HG02943 (cell line): ENCODE measurements around the gene BASP1.
"Not testable (repeated sequence)": the region's sequence is repeated elsewhere in the genome, so short reads cannot be mapped to it uniquely, and the experiment has no call there.

Experiments used
- ATAC-seq: cut with Tn5 transposase; IDR thresholded peaks from one replicate; pipeline ENCODE4 v1.9.1; 2021; ENCODE audit warnings: mild to moderate bottlenecking, low read depth, moderate library complexity; ENCODE audit not compliant: unreplicated experiment

Gene BASP1

DNA sequence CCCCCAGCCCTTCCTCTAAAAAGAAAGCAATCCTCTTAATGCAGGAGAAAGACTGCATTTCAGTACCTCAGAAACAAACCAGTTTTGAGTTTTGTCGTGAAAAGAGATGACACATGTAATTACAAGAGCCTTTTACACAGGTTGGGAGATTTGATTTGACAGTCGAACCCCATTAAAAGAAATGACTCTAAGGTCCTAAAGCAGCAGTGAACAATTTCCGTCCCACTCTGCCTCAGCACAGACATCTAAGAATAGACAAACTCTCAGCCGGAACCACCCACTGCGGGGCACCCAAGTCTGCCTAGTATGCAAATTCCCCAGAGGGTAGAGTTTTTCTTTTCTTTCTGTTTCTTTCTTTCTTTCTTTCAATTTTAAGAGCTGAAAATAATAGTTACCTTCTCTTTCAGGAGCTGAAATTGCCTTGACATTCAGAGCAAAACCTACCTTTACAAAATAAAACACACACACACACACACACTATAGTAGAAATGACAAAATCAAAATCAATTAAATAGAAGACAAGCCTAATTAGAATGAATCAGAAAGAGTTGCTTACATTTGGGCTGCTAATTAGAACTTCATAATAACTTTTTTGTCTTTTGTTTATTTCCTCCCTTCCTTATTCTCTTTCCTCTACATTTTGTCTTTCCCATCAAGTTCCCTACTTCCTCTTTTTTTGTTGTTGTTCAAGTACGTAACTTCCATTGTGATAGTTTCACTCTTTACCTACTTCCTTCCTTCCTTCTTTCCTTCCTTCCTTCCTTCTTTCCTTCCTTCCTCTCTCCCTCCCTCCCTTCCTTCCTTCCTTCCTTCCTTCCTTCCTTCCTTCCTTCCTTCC, 65.1 kb downstream of the BASP1 start:
- peak; percentile 97 for ATAC-seq

- no peak for ATAC-seq
Observed at GRCh38 chr5:17283121-17283415, 65.6 kb downstream of the BASP1 start.

DNA sequence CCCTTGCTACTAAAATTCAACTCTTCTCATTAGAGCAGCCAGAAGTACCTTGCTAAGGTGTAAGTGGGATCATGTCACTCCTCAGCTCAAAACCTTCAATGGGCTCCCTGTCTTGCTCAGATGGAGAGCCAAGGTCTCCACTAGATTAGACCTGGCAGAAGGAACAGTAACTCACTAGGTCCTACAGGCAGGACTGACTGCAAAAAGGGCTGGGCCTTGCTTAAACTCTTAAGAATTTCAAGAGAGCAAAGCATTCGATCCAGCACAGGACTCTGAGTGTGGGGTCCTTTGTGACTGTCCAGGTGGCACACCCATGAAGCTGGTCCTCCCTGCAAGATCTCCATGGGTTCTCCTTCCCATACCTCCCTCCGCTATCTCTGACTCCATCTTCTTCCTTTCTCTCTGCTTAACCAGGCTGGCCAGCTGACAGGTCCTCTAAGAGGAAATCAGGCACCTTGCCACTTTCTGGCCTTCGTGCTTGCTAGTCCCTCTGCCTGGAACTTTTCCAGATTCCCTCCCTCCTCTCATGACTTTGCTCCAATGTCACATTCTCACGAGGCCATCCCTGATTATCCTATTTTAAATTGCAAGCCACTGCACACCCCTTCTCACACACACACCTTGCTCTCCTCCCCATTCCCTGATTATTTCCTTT, 70.2 kb downstream of the BASP1 start:
- no peak for ATAC-seq

GRCh38 chr5:17288570-17288969, 71.1 kb downstream of the BASP1 start:
- no peak for ATAC-seq

- ATAC-seq, result no peak
Observed at GRCh38 chr5:17289681-17290539, 72.5 kb downstream of the BASP1 start.

GRCh38 chr5:17290540-17290974, 73.1 kb downstream of the BASP1 start:
- ATAC-seq, result no peak

DNA sequence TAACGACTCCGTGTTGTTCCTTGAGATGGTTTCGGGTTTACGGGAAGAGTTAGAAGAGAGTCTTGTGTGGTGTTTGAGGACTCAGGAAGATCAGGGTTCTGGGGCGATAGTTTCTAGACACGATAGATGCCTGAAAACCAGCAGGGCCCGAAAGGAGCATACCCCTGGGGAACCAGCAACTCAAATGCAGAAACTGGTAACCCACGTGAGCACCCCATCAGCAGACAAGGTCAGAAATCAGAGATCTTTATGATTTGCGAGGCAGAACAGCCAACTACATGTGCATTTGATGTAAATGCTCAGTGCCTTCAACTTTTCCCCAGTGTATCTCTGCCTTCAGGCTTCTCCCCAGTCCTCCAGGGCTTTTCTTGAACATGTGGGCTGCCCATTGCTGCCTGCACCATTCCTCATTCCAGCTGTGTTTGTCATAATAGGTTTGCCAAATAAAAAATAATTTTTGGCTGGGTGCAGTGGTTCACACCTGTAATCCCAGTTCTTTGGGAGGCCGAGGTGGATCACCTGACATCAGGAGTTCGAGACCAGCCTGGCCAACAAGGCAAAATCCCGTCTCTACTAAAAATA, 75.1 kb downstream of the BASP1 start:
- no peak for ATAC-seq

DNA sequence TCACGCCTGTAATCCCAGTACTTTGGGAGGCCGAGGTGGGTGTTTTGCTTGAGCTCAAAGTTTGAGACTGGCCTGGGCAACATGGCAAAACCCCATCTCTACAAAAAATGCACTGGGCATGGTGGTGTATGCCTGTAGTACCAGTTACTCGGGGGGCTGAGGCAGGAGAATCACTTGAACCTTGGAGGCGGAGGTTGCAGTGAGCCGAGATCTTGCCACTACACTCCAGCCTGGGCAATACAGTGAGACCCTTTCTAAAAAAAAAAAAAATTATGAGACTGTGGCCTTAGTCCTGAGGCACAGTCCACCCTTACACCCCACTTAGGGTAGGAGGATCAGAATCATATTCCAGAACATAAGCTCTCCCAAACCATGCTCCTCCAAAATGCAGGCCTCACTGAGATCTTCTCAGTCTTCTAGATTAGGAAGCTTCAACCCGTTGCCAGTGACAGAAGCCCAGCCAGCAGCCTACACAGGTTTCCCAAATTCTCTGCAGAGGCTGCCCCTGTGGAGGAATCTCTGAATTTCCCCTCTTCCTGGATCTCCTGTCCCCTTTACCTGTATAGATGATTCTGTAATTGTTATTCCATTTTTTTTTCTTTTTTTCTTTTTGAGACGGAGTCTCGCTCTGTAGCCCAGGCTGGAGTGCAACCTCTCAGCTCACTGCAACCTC, 77.3 kb downstream of the BASP1 start:
- no peak for ATAC-seq

- no peak for ATAC-seq
Observed at GRCh38 chr5:17295671-17296070, 78.2 kb downstream of the BASP1 start.

DNA sequence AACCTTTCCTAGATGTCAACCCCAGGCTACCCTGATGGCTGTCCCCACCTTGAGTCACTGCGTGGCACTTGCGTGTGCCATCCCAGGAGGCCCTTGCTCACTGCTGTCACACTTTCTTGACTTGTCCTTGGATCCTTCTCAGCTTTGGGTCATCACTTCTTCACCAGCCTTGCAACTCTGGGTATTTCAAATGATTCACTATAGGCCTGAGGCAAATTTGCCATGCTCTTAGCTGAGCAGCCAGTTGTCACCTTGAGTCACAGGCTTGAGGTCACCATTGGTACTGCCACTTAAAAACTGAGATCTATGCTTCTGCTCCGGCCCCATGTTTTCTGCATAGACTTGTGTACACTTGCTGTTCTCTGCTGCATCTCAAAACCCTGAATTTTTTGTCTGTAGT, 84.7 kb downstream of the BASP1 start:
- ATAC-seq, result no peak

DNA sequence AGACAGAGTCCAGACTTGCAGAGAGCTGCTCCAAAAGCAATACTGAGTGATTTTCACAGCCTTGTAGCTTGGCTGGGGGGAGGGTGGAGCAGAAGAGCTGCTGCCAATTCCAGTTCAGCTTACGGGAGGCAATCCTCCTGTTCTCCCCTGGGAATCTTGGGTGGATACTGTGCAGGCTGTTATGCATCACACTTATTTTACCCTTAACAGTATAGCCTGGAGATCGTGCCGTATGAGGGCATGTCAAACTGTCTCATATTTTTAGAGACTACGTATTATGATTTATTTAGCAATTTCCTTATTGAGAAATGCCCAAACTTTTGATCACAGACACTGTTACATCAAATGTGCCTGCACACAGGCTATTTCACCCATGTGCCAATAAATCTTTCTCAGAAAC, 85.2 kb downstream of the BASP1 start:
- no peak for ATAC-seq

DNA sequence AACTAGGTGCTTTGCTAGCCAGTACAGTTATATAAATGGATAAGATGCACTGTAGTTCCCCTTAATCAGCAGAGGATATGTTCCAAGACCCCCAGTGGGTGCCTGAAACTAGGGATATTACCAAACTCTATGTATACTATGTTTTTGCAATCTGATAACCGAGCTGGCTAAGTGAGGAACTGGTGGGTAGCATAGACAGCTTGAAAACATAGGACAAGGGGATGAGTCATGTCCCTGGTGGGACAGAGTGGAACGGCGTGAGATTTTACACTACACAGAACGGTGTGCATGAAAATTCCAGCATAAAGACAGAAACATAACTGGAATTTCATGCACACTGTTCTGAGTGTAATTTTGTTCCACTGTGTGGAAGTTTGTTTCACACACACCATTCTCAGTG, 86.9 kb downstream of the BASP1 start:
- ATAC-seq, result no peak

GRCh38 chr5:17305017-17305416, 87.6 kb downstream of the BASP1 start:
- ATAC-seq, result no peak

DNA sequence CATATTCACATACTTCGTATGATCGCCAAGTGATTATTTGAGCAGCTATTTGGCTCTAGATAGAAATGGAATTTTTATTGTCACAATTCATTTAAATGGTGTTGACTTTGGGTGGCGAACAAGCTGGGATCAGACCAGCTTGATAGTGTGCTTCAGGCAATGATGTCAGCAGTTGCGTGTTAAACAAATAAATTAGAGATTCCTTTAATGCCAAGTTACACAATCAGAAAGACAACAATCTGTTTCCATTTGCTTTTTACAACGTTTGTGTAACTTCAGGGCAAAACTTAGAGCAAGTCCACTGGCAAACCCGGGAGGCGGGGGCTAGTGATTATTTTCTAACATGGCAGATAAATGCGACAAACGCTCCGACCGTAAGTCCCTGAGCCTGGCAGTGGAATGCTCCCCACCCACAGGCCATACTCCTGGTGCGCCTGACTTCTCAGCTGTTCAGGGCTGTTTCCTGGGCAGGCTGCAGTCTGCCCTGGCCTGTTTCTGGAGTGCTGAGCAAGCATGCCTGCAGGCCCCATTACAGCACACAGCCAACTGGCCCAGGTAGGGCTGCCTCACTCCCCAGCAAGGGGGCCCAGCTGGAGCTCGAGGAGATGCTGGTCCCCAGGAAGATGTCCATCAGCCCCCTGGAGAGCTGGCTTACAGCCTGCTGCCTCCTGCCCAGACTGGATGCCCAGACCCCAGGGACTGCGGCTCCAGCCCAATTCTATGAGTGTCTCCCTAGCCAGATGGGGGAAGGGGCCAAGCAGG, 88.7 kb downstream of the BASP1 start:
- ATAC-seq, result no peak

- ATAC-seq, result no peak
Observed at GRCh38 chr5:17306726-17307091, 89.3 kb downstream of the BASP1 start.

GRCh38 chr5:17307440-17307839, 90.0 kb downstream of the BASP1 start:
- ATAC-seq, result not testable (repeated sequence)

- ATAC-seq, result no peak
Observed at GRCh38 chr5:17308326-17309065, 91.1 kb downstream of the BASP1 start.

GRCh38 chr5:17309462-17309861, 92.0 kb downstream of the BASP1 start:
- no peak for ATAC-seq

DNA sequence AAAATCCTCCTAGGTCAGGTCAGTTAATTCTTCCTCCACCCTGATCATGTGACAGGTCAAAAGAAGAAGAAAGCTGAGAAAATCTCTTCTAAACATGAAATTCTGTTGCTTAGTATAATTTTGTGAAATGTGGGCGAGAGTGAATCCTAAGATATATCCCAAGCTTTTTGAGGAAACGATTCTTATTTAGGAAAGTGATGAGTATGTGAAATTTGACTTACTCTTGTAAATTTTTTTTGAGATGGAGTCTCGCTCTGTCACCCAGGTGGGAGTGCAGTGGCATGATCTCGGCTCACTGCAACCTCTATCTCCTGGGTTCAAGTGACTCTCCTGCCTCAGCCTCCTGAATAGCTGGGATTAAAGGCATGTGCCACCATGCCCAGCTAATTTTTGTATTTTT, 93.1 kb downstream of the BASP1 start:
- ATAC-seq, result not testable (repeated sequence)
